Hippocampal formation (tissue), 2 donors: ENCODE measurements around the gene CDH10.

Experiments
- DNase-seq, 2 donors: peaks; one replicate each; lab custom pipeline; 2025; lab: John Stamatoyannopoulos, UW

CDH10 gene

GRCh38 chr5:24602188-24602587, 42.6 kb downstream of the CDH10 start:
- no peak for DNase-seq

- DNase-seq, result no peak
Measured at GRCh38 chr5:24598956-24599355, 45.8 kb downstream of the CDH10 start.

GRCh38 chr5:24595329-24595728, 49.4 kb downstream of the CDH10 start:
- DNase-seq, result no peak

- no peak for DNase-seq
Measured at GRCh38 chr5:24591426-24591825, 53.4 kb downstream of the CDH10 start.

GRCh38 chr5:24589566-24589965, 55.2 kb downstream of the CDH10 start:
- DNase-seq, result no peak

GRCh38 chr5:24585751-24586150, 59.0 kb downstream of the CDH10 start:
- no peak for DNase-seq

GRCh38 chr5:24571302-24571701, 73.5 kb downstream of the CDH10 start:
- no peak for DNase-seq

GRCh38 chr5:24566933-24567332, 77.8 kb downstream of the CDH10 start:
- no peak for DNase-seq

GRCh38 chr5:24555229-24555628, 89.5 kb downstream of the CDH10 start:
- no peak for DNase-seq

GRCh38 chr5:24547132-24547531, 97.6 kb downstream of the CDH10 start:
- no peak for DNase-seq

GRCh38 chr5:24539613-24540012, 105.2 kb downstream of the CDH10 start:
- DNase-seq, result no peak

- no peak for DNase-seq
Measured at GRCh38 chr5:24538346-24538745, 106.4 kb downstream of the CDH10 start.

- no peak for DNase-seq
Measured at GRCh38 chr5:24535646-24536045, 109.1 kb downstream of the CDH10 start.

- DNase-seq, result no peak
Measured at GRCh38 chr5:24530906-24531305, 113.9 kb downstream of the CDH10 start.

- no peak for DNase-seq
Measured at GRCh38 chr5:24525414-24525813, 119.4 kb downstream of the CDH10 start.

GRCh38 chr5:24512423-24512822, 132.4 kb downstream of the CDH10 start:
- DNase-seq, result no peak

GRCh38 chr5:24510523-24510988, 134.2 kb downstream of the CDH10 start:
- DNase-seq, result no peak

- DNase-seq, result no peak
Measured at GRCh38 chr5:24509943-24510342, 134.8 kb downstream of the CDH10 start.

GRCh38 chr5:24505258-24505657, 139.5 kb downstream of the CDH10 start:
- DNase-seq, result no peak

- DNase-seq, result no peak
Measured at GRCh38 chr5:24497591-24498157, 147.1 kb downstream of the CDH10 start.

GRCh38 chr5:24497145-24497544, 147.6 kb downstream of the CDH10 start:
- DNase-seq, result no peak

GRCh38 chr5:24496268-24496667, 148.5 kb downstream of the CDH10 start:
- DNase-seq, result no peak

- DNase-seq, result no peak
Measured at GRCh38 chr5:24492229-24492628, 152.5 kb downstream of the CDH10 start.

GRCh38 chr5:24491490-24491889, 153.3 kb downstream of the CDH10 start:
- no peak for DNase-seq
